HK-2 (cell line): ENCODE data around the gene S100A9.
A peak's percentile ranks its signal among the peaks of the same experiment; 100 is the strongest.

Experiments
- DNase-seq: peaks from one replicate; pipeline ENCODE4 v3.0.0-alpha.2; 2018; ENCODE audit not compliant: unreplicated experiment

The S100A9 gene

GRCh38 chr1:153389973-153390879 is 32.6 kb downstream of the S100A9 start:
- no peak for DNase-seq

- DNase-seq, result no peak
Observed at GRCh38 chr1:153390938-153391710, 33.5 kb downstream of the S100A9 start, which contains the start of gene S100A8. TSS of gene S100A8 (minus strand) at chr1:153391073. CDS start at chr1:153390535, 538 bp downstream.

- no peak for DNase-seq
Observed at GRCh38 chr1:153392258-153392657, 34.6 kb downstream of the S100A9 start.

- no peak for DNase-seq
Observed at GRCh38 chr1:153392822-153393221, 35.2 kb downstream of the S100A9 start.

- DNase-seq, result no peak
Observed at GRCh38 chr1:153393926-153394325, 36.3 kb downstream of the S100A9 start.

- DNase-seq, result no peak
Observed at GRCh38 chr1:153394391-153394790, 36.7 kb downstream of the S100A9 start.

- DNase-seq, result no peak
Observed at GRCh38 chr1:153395136-153395685, 37.6 kb downstream of the S100A9 start.

- no peak for DNase-seq
Observed at GRCh38 chr1:153395776-153396175, 38.1 kb downstream of the S100A9 start.

GRCh38 chr1:153396461-153396860 is 38.8 kb downstream of the S100A9 start:
- DNase-seq, result no peak

GRCh38 chr1:153397051-153397923 is 39.6 kb downstream of the S100A9 start:
- DNase-seq, result no peak

GRCh38 chr1:153397924-153398651 is 40.4 kb downstream of the S100A9 start:
- no peak for DNase-seq

- no peak for DNase-seq
Observed at GRCh38 chr1:153399401-153400055, 41.9 kb downstream of the S100A9 start.

- DNase-seq, result no peak
Observed at GRCh38 chr1:153400244-153400643, 42.6 kb downstream of the S100A9 start.

- no peak for DNase-seq
Observed at GRCh38 chr1:153401461-153401860, 43.8 kb downstream of the S100A9 start.

- DNase-seq, result no peak
Observed at GRCh38 chr1:153402226-153402625, 44.6 kb downstream of the S100A9 start.

- DNase-seq, result no peak
Observed at GRCh38 chr1:153403421-153404085, 45.9 kb downstream of the S100A9 start.

GRCh38 chr1:153404086-153404635 is 46.5 kb downstream of the S100A9 start:
- DNase-seq, result no peak

- DNase-seq, result peak; percentile 60
Observed at GRCh38 chr1:153404768-153405167, 47.1 kb downstream of the S100A9 start.
